Urinary bladder (tissue), 4 donors: ENCODE data around the gene KCNG1. TPM values are rescaled to one million over a fixed set of nuclear protein-coding genes. Genes with fewer than 3 reads are reported as not detected.
"Not testable (repeated sequence)": the region's sequence is repeated elsewhere in the genome, so short reads cannot be mapped to it uniquely, and the experiment has no call there.

ENCODE experiments used
- DNase-seq: peaks from one replicate; pipeline ENCODE4 v3.0.0-alpha.2; 2015; ENCODE audit errors: extremely low spot score
- H3K27ac ChIP-seq: one replicate; pipeline ENCODE4 v1.5.1; 2013; ENCODE audit warnings: low read depth, mild to moderate bottlenecking, moderate library complexity
- H3K36me3 ChIP-seq: one replicate; pipeline ENCODE4 v1.6.1; 2013; ENCODE audit warnings: mild to moderate bottlenecking, moderate library complexity; ENCODE audit not compliant: insufficient read depth
- H3K4me1 ChIP-seq: one replicate; pipeline ENCODE4 v1.6.1; 2013; ENCODE audit warnings: mild to moderate bottlenecking, moderate library complexity; ENCODE audit not compliant: insufficient read depth
- H3K4me3 ChIP-seq: one replicate; pipeline ENCODE4 v1.5.1; 2013; ENCODE audit warnings: low read depth, low read length
- WGBS: extraction: QIAGEN DNeasy Blood & Tissue Kit; methylation state at CpG from one replicate; pipeline ENCODE4 v1.1.7; 2013; 5-methylcytosine and 5-hydroxymethylcytosine counted together
- polyA plus RNA-seq: library from polyadenylated mRNA; stranded (reverse); fragments of 200-250 nt; gene quantifications from one replicate; pipeline ENCODE4 v1.2.3, GENCODE V29; 2013
- total RNA-seq: library from RNA; depleted of rRNA; stranded (reverse); fragments of >200 nt; gene quantifications from one replicate; pipeline ENCODE4 v1.2.3, GENCODE V29; 2014
- donor health status: healthy with polysubstance abuse.
- donor health status: healthy.

Gene KCNG1
- total and polyA plus RNA-seq, 2 donors = 5.6 to 8.3 TPM

DNA sequence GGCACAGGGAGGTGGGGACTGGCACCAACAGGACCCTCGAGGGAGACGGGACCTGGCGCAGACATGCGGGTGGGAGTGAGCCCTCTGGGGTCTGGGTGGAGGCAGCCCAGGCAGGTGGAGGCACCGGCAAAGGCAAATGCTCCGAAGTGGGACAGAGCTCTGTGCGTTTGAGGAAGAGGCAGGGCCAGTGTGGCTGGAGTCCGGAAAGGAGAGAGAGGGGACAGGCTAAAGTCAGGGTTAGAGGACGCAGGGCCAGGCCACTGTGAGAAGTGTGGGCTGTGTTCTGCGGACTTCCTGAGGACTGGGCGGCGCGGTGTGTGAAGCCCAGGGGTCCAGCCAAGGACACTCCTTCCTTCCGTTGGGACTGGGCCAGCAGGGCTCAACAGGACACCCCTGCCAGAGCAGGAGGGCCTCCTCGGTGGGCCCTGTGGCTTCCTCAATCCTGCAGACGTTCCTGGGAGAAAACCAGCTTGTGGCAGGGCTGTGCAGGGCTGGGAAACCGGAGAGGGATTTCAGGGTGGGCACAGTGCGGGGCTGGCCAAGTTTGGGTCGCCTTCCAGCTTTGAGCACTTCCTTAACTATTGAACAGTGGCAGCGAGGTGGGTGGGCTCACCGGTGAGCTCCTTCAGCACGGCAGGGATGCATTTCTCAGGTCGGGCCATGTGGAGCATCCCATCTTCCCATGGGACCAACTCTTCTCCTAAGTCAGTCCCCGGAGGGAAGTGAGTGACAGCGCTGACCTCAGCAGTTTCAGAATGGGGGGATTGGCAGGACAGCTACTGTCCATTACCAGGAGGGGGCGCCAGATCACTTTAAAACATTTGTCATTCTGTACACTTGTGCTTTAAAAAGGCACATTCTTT, 41.8 kb downstream of the KCNG1 start:
- H3K4me3 ChIP-seq = no peak overlapping the region
- no peaks in the 10 kb centered on the region for H3K36me3 ChIP-seq
- WGBS = 47% methylated on average over 26 of the region's 26 CpGs
- peak; percentile 51 for DNase-seq
- H3K27ac ChIP-seq = no peak overlapping the region
- H3K4me1 ChIP-seq = no peaks in the 10 kb centered on the region

- H3K4me3 ChIP-seq = no peak overlapping the region
- no peak for DNase-seq
- no peak overlapping the region for H3K27ac ChIP-seq
- H3K4me1 ChIP-seq = no peaks in the 10 kb centered on the region
- no peaks in the 10 kb centered on the region for H3K36me3 ChIP-seq
- 54% methylated on average over 8 of the region's 8 CpGs for WGBS
Observed at GRCh38 chr20:50980071-50980681, 42.7 kb downstream of the KCNG1 start.

DNA sequence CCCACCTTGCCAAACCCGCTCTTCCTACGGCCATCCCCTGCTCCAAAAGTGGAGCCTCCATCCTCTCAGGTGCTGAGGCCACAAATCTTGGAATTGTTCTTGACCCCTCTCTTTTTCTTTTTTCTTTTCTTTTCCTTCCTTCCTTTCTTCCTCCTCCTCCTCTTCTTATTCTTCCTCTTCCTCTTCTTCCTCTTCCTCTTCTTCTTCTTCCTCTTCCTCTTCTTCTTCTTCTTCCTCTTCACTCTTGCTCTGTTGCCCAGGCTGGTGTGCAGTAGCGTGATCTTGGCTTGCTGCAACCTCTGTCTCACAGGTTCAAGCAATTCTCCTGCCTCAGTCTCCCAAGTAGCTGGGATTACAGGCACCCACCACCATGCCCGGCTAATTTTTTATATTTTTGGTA, 44.4 kb downstream of the KCNG1 start:
- not testable (repeated sequence) for H3K36me3 ChIP-seq, H3K4me3 ChIP-seq, H3K4me1 ChIP-seq, DNase-seq, H3K27ac ChIP-seq
- 93% methylated on average over 4 of the region's 4 CpGs for WGBS

DNA sequence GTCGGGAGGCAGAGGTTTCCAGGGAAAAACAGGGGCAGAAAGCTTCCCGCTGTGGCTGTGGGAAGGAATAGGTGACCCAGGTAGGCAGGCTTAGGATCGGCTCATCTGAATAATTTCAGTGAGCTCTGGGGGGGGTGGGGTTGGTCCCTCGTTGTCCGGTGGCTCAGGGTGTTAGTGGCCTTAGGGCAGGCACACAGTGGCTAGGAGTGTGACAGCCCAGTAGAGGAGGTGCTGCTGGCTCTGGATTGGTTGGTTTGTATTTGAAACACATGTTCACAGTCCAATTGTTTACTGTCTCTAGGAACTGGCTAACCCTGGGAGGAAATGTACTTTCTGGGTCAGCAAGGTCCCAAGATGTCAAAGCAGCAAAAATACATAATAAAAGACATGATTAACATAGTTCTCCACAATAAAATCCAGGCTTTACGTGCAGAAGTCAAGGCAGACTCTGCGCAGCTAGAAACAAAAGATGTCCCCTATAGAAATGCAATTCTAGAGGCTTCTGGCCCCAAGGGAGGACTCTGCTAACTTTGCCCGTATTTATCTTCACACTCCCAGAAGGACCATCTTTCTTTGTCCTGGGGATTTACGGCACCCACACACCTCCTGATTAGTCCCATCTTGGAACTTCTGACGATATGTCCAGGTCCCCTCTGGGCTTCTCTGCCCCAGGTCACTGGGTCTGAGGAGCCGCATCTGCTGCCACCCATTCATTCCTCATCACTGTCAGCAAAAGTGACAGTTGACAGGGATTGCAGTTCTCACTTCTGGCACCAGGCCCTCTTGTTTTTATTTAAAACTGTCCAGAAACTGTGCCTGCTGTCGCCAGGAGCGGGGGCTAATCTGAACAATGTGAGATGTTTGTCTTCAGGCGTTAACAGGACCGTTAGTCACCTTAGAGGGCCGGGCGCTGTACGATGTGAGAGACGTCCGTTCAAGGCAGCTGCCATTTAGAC, 45.6 kb downstream of the KCNG1 start:
- Histone ChIP-seq H3K27ac (no peak overlapping the region), H3K4me1 (no peaks in the 10 kb centered on the region), H3K36me3 (no peaks in the 10 kb centered on the region), H3K4me3 (no peak overlapping the region)
- WGBS = 40% methylated on average over 20 of the region's 20 CpGs
- DNase-seq = no peak

GRCh38 chr20:50975701-50976330, 47.1 kb downstream of the KCNG1 start:
- Histone ChIP-seq H3K4me3 (no peak overlapping the region), H3K27ac (no peak overlapping the region), H3K4me1 (no peaks in the 10 kb centered on the region), H3K36me3 (no peaks in the 10 kb centered on the region)
- no peak for DNase-seq
- 92% methylated on average over 10 of the region's 10 CpGs for WGBS

GRCh38 chr20:50969912-50970311, 53.0 kb downstream of the KCNG1 start:
- WGBS = 73% methylated on average over 8 of the region's 8 CpGs
- no peak for DNase-seq
- no peak overlapping the region for H3K4me3 ChIP-seq

GRCh38 chr20:50969435-50969834, 53.5 kb downstream of the KCNG1 start:
- 86% methylated on average over 5 of the region's 5 CpGs for WGBS
- Histone ChIP-seq H3K4me1 (no peaks in the 10 kb centered on the region), H3K27ac (no peak overlapping the region), H3K36me3 (no peaks in the 10 kb centered on the region), H3K4me3 (no peak overlapping the region)
- DNase-seq = no peak

More at GRCh38 chr20:50969912-50970311, 53.0 kb downstream of the KCNG1 start:
- no peaks in the 10 kb centered on the region for H3K36me3 ChIP-seq
- no peaks in the 10 kb centered on the region for H3K4me1 ChIP-seq
- H3K27ac ChIP-seq = no peak overlapping the region

- H3K27ac ChIP-seq = no peak overlapping the region
- no peaks in the 10 kb centered on the region for H3K36me3 ChIP-seq
- 81% methylated on average over 9 of the region's 9 CpGs for WGBS
- H3K4me1 ChIP-seq = no peaks in the 10 kb centered on the region
- DNase-seq = no peak
- no peak overlapping the region for H3K4me3 ChIP-seq
Observed at GRCh38 chr20:50968289-50968688, 54.6 kb downstream of the KCNG1 start.

DNA sequence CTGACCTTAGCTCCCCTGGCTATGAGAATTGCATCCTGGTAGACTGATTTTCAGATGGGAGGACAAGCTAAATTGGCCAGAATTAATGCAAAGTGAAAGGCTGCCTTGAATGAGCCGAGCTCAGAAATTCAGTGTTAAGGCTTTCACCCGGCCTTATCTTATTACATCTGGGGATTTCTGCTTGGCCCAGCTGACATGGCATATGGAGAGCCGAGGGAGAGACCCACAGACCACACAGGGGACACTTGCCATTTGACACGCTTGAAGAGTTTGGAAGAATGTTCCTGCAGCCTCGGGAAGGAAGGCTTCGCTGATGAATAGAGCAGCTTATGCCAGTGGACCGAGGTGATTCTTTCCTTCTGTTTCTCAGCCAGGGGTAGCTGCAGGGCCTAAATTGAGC, 55.3 kb downstream of the KCNG1 start:
- H3K27ac ChIP-seq = no peak overlapping the region
- no peaks in the 10 kb centered on the region for H3K36me3 ChIP-seq
- H3K4me1 ChIP-seq = no peaks in the 10 kb centered on the region
- WGBS = 35% methylated on average over 7 of the region's 7 CpGs
- DNase-seq = no peak
- H3K4me3 ChIP-seq = no peak overlapping the region

DNA sequence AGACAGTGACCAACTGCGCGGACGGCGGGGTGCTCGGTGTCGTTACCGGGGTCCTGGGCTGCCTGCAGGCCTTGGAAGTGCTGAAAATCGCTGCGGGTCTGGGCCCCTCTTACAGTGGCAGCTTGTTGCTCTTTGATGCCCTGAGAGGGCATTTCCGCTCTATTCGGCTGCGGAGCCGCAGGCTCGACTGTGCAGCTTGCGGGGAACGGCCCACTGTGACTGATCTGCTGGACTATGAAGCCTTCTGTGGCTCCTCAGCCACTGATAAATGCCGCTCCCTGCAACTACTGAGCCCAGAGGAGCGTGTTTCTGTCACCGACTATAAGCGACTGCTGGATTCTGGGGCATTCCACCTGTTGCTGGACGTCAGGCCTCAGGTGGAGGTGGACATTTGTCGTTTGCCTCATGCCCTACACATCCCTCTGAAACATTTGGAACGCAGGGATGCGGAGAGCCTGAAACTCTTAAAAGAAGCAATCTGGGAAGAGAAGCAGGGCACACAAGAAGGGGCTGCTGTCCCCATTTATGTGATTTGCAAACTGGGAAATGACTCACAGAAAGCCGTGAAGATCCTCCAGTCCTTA, 63.3 kb downstream of the KCNG1 start:
- WGBS = 56% methylated on average over 25 of the region's 25 CpGs
- no peak overlapping the region for H3K27ac ChIP-seq

GRCh38 chr20:50958615-50959542, 64.0 kb downstream of the KCNG1 start, which contains the start of gene MOCS3:
Gene MOCS3, plus strand, starts transcription at chr20:50958818. Its CDS starts 25 bp downstream, at chr20:50958843.
- Histone ChIP-seq H3K4me3 (peak within 1 kb of the TSS; percentile 92), H3K4me1 (no peaks in the 10 kb centered on the region), H3K36me3 (no peaks in the 10 kb centered on the region), H3K27ac (peak within 1 kb of the TSS; percentile 65)
- peak; percentile 91 for DNase-seq
- WGBS = 2% methylated on average over 67 of the region's 67 CpGs

More for the DNA sequence above, 63.3 kb downstream of the KCNG1 start:
- no peaks in the 10 kb centered on the region for H3K4me1 ChIP-seq
- no peaks in the 10 kb centered on the region for H3K36me3 ChIP-seq
- H3K4me3 ChIP-seq = peak overlapping the region; percentile 92
- DNase-seq = no peak
